CD4-positive, alpha-beta memory T cell (primary cell): Measurements from ENCODE around the gene EFR3B. TPM values are rescaled to one million over a fixed set of nuclear protein-coding genes. Genes with fewer than 3 reads are reported as not detected.

Experiments
- CTCF ChIA-PET: fragments of 350-600 bp; sonication (Branson Sonifier 250); formaldehyde crosslinking; loops from one replicate; lab custom pipeline; 2021; ENCODE audit warnings: inconsistent platforms; ENCODE audit not compliant: partially characterized antibody; lab: Charles Lee
- POLR2A ChIA-PET: fragments of 350-600 bp; sonication (Branson Sonifier 250); formaldehyde crosslinking; loops from one replicate; lab custom pipeline; 2021; ENCODE audit not compliant: partially characterized antibody; lab: Charles Lee
- DNase-seq, 5 donors: peaks; one replicate each; pipeline versions ENCODE4 v3.0.0 to v3.0.0-alpha.2; 2020 to 2022; ENCODE audit warnings: mixed read lengths in 1 of 5
- H3K27ac ChIP-seq: one replicate; pipeline ENCODE4 v1.7.0; 2013; ENCODE audit warnings: low read depth, low read length
- H3K27me3 ChIP-seq: 2 replicates; pipeline ENCODE4 v1.7.0; 2013; ENCODE audit warnings: mild to moderate bottlenecking, low read length, moderate library complexity; ENCODE audit not compliant: insufficient read depth
- H3K36me3 ChIP-seq: 2 replicates; pipeline ENCODE4 v1.7.0; 2013; ENCODE audit warnings: mild to moderate bottlenecking, low read length, moderate library complexity; ENCODE audit not compliant: insufficient read depth
- H3K4me1 ChIP-seq: 2 replicates; pipeline ENCODE4 v1.7.0; 2013; ENCODE audit warnings: mild to moderate bottlenecking, low read length, moderate library complexity; ENCODE audit not compliant: insufficient read depth
- H3K4me3 ChIP-seq, 2 donors: one replicate each; pipeline ENCODE4 v1.7.0; 2013; ENCODE audit warnings: low read length in 2 of 2, mild to moderate bottlenecking in 1 of 2
- H3K9me3 ChIP-seq, 2 donors: one replicate each; pipeline ENCODE4 v1.7.0; 2013; ENCODE audit warnings: low read length in 2 of 2, control low read depth in 1 of 2; ENCODE audit not compliant: control insufficient read depth in 1 of 2
- H3K27ac Mint-ChIP-seq, 7 donors: one replicate each; pipeline ENCODE4 v1.8.0; 2020 to 2021; ENCODE audit warnings: mixed read lengths in 7 of 7, mild to moderate bottlenecking in 6 of 7, inconsistent platforms in 3 of 7, moderate library complexity in 3 of 7
- H3K27me3 Mint-ChIP-seq, 2 donors: one replicate each; pipeline ENCODE4 v1.8.0; 2020 to 2021; ENCODE audit warnings: mixed read lengths in 2 of 2
- H3K36me3 Mint-ChIP-seq, 2 donors: one replicate each; pipeline ENCODE4 v1.8.0; 2020 to 2021; ENCODE audit warnings: mixed read lengths in 2 of 2, inconsistent platforms in 1 of 2, mild to moderate bottlenecking in 1 of 2
- H3K4me1 Mint-ChIP-seq, 4 donors: one replicate each; pipeline ENCODE4 v1.8.0; 2020 to 2021; ENCODE audit warnings: mixed read lengths in 4 of 4, mild to moderate bottlenecking in 1 of 4
- H3K4me3 Mint-ChIP-seq, 8 donors: one replicate each; pipeline ENCODE4 v1.8.0; 2020 to 2021; ENCODE audit warnings: mixed read lengths in 8 of 8, mild to moderate bottlenecking in 7 of 8, moderate library complexity in 6 of 8, inconsistent platforms in 3 of 8
- H3K9me3 Mint-ChIP-seq, 8 donors: one replicate each; pipeline ENCODE4 v1.8.0; 2020 to 2021; ENCODE audit warnings: mixed read lengths in 8 of 8, mild to moderate bottlenecking in 5 of 8, inconsistent platforms in 3 of 8, moderate library complexity in 1 of 8
- intact Hi-C: fragments of 100-400 bp; cut with micrococcal nuclease; formaldehyde crosslinking; loops from one replicate; pipeline ENCODE4 v1.15.1; 2023
- polyA plus RNA-seq, 2 donors: library from polyadenylated mRNA; unstranded; fragments of 300-500 nt; fragmentation: Illumina TruSeq; gene quantifications; one replicate each; pipeline ENCODE4 v1.2.3, GENCODE V29; 2021
- total RNA-seq, 2 experiments: library from RNA; stranded (reverse); gene quantifications; one replicate each; pipeline ENCODE4 v1.2.3, GENCODE V29; 2021

Gene EFR3B
- total and polyA plus RNA-seq, 4 experiments from 2014 or later = 0.07 to 0.14 (median 0.12) TPM; not detected in 1

GRCh38 chr2:25204190-25204838 is 162.4 kb downstream of the EFR3B start:
- Mint-ChIP-seq H3K4me1 (peaks cover 2 to 20% (median 11%) of the 10 kb centered on the region in 4 donors), H3K36me3 (no peaks in the 10 kb centered on the region), H3K9me3 (no peaks in the 10 kb centered on the region), H3K27me3 (no peaks in the 10 kb centered on the region), H3K4me3 (no peak overlapping the region), H3K27ac (no peak overlapping the region)
- H3K4me1 ChIP-seq = peaks cover 9% of the 10 kb centered on the region
- H3K9me3 ChIP-seq = no peaks in the 10 kb centered on the region
- CTCF ChIA-PET = no interaction called here
- H3K36me3 ChIP-seq = no peaks in the 10 kb centered on the region
- intact Hi-C loops = no loop called here
- POLR2A ChIA-PET = no interaction called here
- H3K27ac ChIP-seq = no peak overlapping the region
- DNase-seq = no peak
- no peak overlapping the region for H3K4me3 ChIP-seq
- no peaks in the 10 kb centered on the region for H3K27me3 ChIP-seq

- H3K27me3 ChIP-seq = no peaks in the 10 kb centered on the region
- H3K4me3 ChIP-seq = no peak overlapping the region
- H3K27ac ChIP-seq = no peak overlapping the region
- Mint-ChIP-seq H3K27me3 (no peaks in the 10 kb centered on the region), H3K4me1 (peaks cover 15 to 37% (median 27%) of the 10 kb centered on the region in 4 donors), H3K36me3 (no peaks in the 10 kb centered on the region), H3K27ac (no peak overlapping the region), H3K9me3 (no peaks in the 10 kb centered on the region), H3K4me3 (no peak overlapping the region)
- ChIA-PET POLR2A (interaction anchor here (1.1 kb wide), 1 partner anchor 9 kb away, joined by 3 read pairs; no protein-coding TSS in a partner anchor), CTCF (interaction anchor here (1.0 to 1.5 kb wide), 3 partner anchors 10 to 155 kb away, joined by 3 to 4 read pairs (median 4); no protein-coding TSS in a partner anchor)
- intact Hi-C loops = no loop called here
- no peaks in the 10 kb centered on the region for H3K36me3 ChIP-seq
- H3K4me1 ChIP-seq = peaks cover 25% of the 10 kb centered on the region
- H3K9me3 ChIP-seq = no peaks in the 10 kb centered on the region
- DNase-seq = no peak
These were observed 165.2 kb downstream of the EFR3B start for GRCh38 chr2:25207078-25207545.

Other genes with a start within 250 kb of the EFR3B start
- 10 to 100 TPM; 12.0 to 12.8 TPM for gene PTRHD1, start 248.7 kb upstream of the EFR3B start, total RNA-seq
- gene PTRHD1, start 248.7 kb upstream of the EFR3B start, polyA plus RNA-seq = 10 to 100 TPM; 48.6 to 52.1 TPM
- 1 to 10 TPM; 4.6 to 6.1 TPM for gene CENPO, start 248.7 kb upstream of the EFR3B start, total RNA-seq
- gene CENPO, start 248.7 kb upstream of the EFR3B start, polyA plus RNA-seq = 1 to 10 TPM; 1.6 to 2.5 TPM
- 10 to 100 TPM; 14.7 to 14.9 TPM for gene ADCY3, start 121.8 kb upstream of the EFR3B start, total RNA-seq
- gene ADCY3, start 121.8 kb upstream of the EFR3B start, polyA plus RNA-seq = 10 to 100 TPM in 1 of 2 donors, 1 to 10 TPM in 1; 9.2 to 15.0 TPM
- gene DNAJC27, start 70.1 kb upstream of the EFR3B start, total RNA-seq = 10 to 100 TPM; 13.2 to 14.2 TPM
- 1 to 10 TPM; 3.1 to 3.8 TPM for gene DNAJC27, start 70.1 kb upstream of the EFR3B start, polyA plus RNA-seq
- gene POMC, start 126.5 kb downstream of the EFR3B start, total RNA-seq = 1 to 10 TPM; 3.1 to 3.6 TPM
- gene POMC, start 126.5 kb downstream of the EFR3B start, polyA plus RNA-seq = 1 to 10 TPM; 4.3 to 5.5 TPM